Measurements from ENCODE around the gene MEP1B.
A peak's percentile ranks its signal among the peaks of the same experiment; 100 is the strongest.
"Not testable (repeated sequence)": the region's sequence is repeated elsewhere in the genome, so short reads cannot be mapped to it uniquely, and the experiment has no call there.

The MEP1B gene

DNA sequence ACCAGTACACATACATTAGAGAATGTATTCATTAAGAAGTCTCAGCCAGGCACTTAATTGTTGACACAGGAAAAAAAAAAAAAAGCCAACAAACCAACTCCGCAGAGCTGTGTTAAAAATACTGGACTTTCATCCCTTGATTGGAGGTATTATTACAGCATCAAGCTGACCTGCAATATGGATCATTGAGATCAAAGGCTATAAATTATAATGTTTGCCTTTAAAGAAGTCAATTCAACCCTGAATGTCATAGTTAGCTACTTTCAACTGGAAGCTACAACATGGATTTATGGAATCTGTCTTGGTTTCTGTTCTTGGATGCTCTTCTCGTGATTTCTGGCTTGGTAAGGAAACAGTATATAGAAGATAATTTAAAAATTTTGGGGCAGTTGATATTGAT lies at the start of gene MEP1B:
MEP1B (plus strand) TSS at position 250 of the 400 bp plus-strand sequence; CDS start at position 282, 32 bp downstream.
- H3K27ac ChIP-seq: no peak within 1 kb of the TSS
- TF ChIP-seq CTCF (IDR thresholded peaks at IDR 0.05) (no peak), ZFX (IDR thresholded peaks at IDR 0.05; ENCODE audit: borderline replicate concordance) (no peak)

- no peak for TF ChIP-seq ZFX (IDR thresholded peaks at IDR 0.05; ENCODE audit: borderline replicate concordance)
- no peak for TF ChIP-seq CTCF (IDR thresholded peaks at IDR 0.05)
- no peak overlapping the region for H3K27ac ChIP-seq
These were observed 41.5 kb upstream of the MEP1B start for GRCh38 chr18:32148185-32148870.

DNA sequence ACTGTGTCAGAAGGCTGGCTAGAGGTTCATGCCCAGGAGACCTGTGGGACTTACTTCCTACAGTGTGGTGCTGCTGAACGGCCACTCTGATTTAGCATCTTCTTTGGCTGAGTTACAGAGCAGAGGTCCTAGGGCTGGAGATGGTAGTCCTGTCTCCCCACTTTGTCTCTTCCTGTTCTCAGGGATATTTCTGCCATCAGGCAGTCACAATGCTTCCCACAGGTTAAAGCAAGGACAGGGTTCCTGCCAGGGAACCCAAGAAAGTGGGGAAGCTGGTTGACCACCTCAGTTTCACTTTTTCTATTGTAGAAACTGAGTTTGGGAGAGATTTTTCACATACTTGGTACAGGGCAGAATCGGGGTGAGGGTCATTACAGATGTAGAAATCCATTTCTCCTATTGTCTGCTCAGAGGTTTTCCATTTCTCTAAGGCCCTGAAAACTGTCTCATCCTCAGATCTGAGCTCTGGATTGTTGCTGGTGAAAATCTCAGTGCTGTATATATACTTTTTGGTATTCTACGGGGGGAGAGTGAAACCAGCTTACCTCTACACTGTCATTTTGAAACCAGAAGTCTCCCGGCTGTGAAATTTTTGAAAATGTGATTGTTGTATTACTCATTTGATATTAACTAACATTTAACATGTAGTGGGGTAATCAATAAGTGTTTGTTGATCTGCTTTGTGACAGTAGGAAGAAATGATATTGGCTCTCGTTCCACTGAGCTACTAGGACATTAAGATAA lies 37.0 kb upstream of the MEP1B start:
- H3K27ac ChIP-seq: no peak overlapping the region
- TF ChIP-seq CTCF (IDR thresholded peaks at IDR 0.05): no peak
- TF ChIP-seq ZFX (IDR thresholded peaks at IDR 0.05; ENCODE audit: borderline replicate concordance): no peak

- no peak overlapping the region for H3K27ac ChIP-seq
- no peak for TF ChIP-seq ZFX (IDR thresholded peaks at IDR 0.05; ENCODE audit: borderline replicate concordance)
- no peak for TF ChIP-seq CTCF (IDR thresholded peaks at IDR 0.05)
These were observed 33.0 kb upstream of the MEP1B start for GRCh38 chr18:32156855-32157254.

- no peak for TF ChIP-seq CTCF (IDR thresholded peaks at IDR 0.05)
- TF ChIP-seq ZFX (IDR thresholded peaks at IDR 0.05; ENCODE audit: borderline replicate concordance): no peak
- H3K27ac ChIP-seq: no peak overlapping the region
These were observed 32.3 kb upstream of the MEP1B start for GRCh38 chr18:32157580-32157979.

GRCh38 chr18:32158108-32158624 lies 31.7 kb upstream of the MEP1B start:
- TF ChIP-seq CTCF (IDR thresholded peaks at IDR 0.05): peak; percentile 83
- TF ChIP-seq ZFX (IDR thresholded peaks at IDR 0.05; ENCODE audit: borderline replicate concordance): no peak
- H3K27ac ChIP-seq: no peak overlapping the region

GRCh38 chr18:32158631-32159030 lies 31.2 kb upstream of the MEP1B start:
- H3K27ac ChIP-seq: not testable (repeated sequence)

Data from 22Rv1 (cell line).